Panc1 (cell line): Measurements from ENCODE around the gene CCDC182. TPM values are rescaled to one million over a fixed set of nuclear protein-coding genes. Genes with fewer than 3 reads are reported as not detected.

Source experiments
- ATAC-seq: fragments of 200-7000 bp; cut with Tn5 transposase; 2 replicates; pipeline ENCODE4 v1.9.1; 2020; ENCODE audit warnings: mild to moderate bottlenecking, moderate library complexity
- BruUV-seq: library from RNA; stranded (reverse); fragments of 400-500 nt; replicated peaks from 2 replicates; lab custom pipeline; 2021; lab: Mats Ljungman, UMichigan
- CTCF ChIA-PET: fragments of 300-600 bp; sonication (Branson Sonifier 250); formaldehyde crosslinking; loops from one replicate; lab custom pipeline; 2022; ENCODE audit warnings: antibody characterized with exemption; lab: Charles Lee
- POLR2A ChIA-PET: fragments of 300-600 bp; sonication (Branson Sonifier 250); formaldehyde crosslinking; loops from one replicate; lab custom pipeline; 2022; ENCODE audit warnings: antibody characterized with exemption; lab: Charles Lee
- DNase-seq: peaks from one replicate; pipeline ENCODE4 v3.0.0-alpha.2; 2010; ENCODE audit warnings: low read depth, low spot score
- H3K27ac ChIP-seq: 2 replicates; pipeline ENCODE4 v1.5.1; 2011; ENCODE audit warnings: mild to moderate bottlenecking, low read length, inconsistent platforms
- H3K27me3 ChIP-seq: fragments of 200-500 bp; sonication (Bioruptor generic); 2 replicates; pipeline ENCODE4 v1.6.0; 2014; ENCODE audit warnings: low read length, inconsistent platforms; ENCODE audit not compliant: control insufficient read depth, insufficient read depth
- H3K36me3 ChIP-seq: fragments of 200-500 bp; sonication (Bioruptor generic); 2 replicates; pipeline ENCODE4 v1.5.1; 2014; ENCODE audit warnings: inconsistent platforms, mild to moderate bottlenecking, low read length, moderate library complexity; ENCODE audit not compliant: control insufficient read depth, insufficient read depth
- H3K4me1 ChIP-seq: 2 replicates; pipeline ENCODE4 v1.5.1; 2011; ENCODE audit warnings: inconsistent platforms, mild to moderate bottlenecking, low read length, moderate library complexity; ENCODE audit not compliant: control insufficient read depth, insufficient read depth
- H3K4me3 ChIP-seq, 2 experiments: 2 replicates each; pipeline ENCODE4 v1.5.1; 2011 to 2012; ENCODE audit warnings: low read depth in 2 of 2, low read length in 2 of 2, mild to moderate bottlenecking in 2 of 2, inconsistent platforms in 1 of 2, moderate library complexity in 1 of 2
- H3K9me3 ChIP-seq: fragments of 200-500 bp; sonication (Bioruptor generic); 2 replicates; pipeline ENCODE4 v1.5.1; 2014; ENCODE audit warnings: low read depth, mild to moderate bottlenecking, inconsistent platforms, low read length, moderate library complexity; ENCODE audit not compliant: control insufficient read depth, insufficient read depth
- POLR2AphosphoS5 ChIP-seq: IDR thresholded peaks from 2 replicates; pipeline ENCODE4 v1.6.1; 2012; ENCODE audit warnings: mild to moderate bottlenecking, low read depth, low read length, moderate library complexity
- SIN3A ChIP-seq: IDR thresholded peaks from 2 replicates; pipeline ENCODE4 v1.6.1; 2012; ENCODE audit warnings: low read depth, mild to moderate bottlenecking, low read length, moderate library complexity, borderline replicate concordance; ENCODE audit not compliant: insufficient read depth
- TCF7L2 ChIP-seq: IDR thresholded peaks from 2 replicates; pipeline ENCODE4 v1.6.1; 2011; ENCODE audit warnings: mild to moderate bottlenecking, low read depth, low read length, inconsistent platforms
- in situ Hi-C: cut with HindIII; loops from 2 replicates; pipeline ENCODE4 v1.10.0; 2016; ENCODE audit warnings: low sequenced_read_pairs, low pct_unique_long_range_greater_than_20kb
- intact Hi-C: fragments of 100-400 bp; cut with micrococcal nuclease; formaldehyde crosslinking; loops from one replicate; pipeline ENCODE4 v1.10.0; 2022; ENCODE audit not compliant: unreplicated experiment
- total RNA-seq: library from RNA; stranded (reverse); gene quantifications from one replicate; pipeline ENCODE4 v1.2.1, GENCODE V29; 2021; ENCODE audit not compliant: unreplicated experiment
- TF ChIP-seq, protein P1 (sequence below): fragments of 450-650 bp; IDR thresholded peaks from 2 replicates; pipeline ENCODE4 v1.5.1; 2017; ENCODE audit warnings: mild to moderate bottlenecking
- TF ChIP-seq, protein P2 (sequence below), 2 experiments: IDR thresholded peaks; 2 replicates each; pipeline ENCODE4 v1.6.1; 2011 to 2012; ENCODE audit warnings: low read depth in 2 of 2, control low read depth in 1 of 2, low read length in 1 of 2, mild to moderate bottlenecking in 1 of 2, moderate library complexity in 1 of 2; ENCODE audit not compliant: insufficient read depth in 1 of 2

CCDC182 gene
- total RNA-seq, 1 experiment from 2014 or later = not detected

DNA sequence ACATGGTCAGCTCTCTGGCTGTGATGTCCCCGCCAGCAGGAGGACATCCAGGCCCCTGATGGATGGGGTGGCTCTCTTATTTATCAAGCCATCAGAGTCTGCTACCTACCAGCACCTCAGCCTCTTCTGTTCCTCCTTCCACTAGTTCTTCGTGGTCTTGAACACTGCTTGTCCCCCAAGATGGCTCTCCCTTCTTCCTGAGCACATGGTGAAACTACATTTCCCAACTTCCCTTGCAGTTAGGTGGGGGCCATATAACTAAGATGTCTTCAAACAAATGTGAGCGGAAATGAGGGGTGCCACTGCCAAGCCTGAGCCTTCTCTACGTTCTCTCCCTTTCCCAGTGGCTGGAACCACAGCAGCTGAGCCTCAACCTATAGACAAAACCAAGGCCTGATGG is 29.8 kb upstream of the CCDC182 start:
- Histone ChIP-seq H3K9me3 (no peaks in the 10 kb centered on the region), H3K4me3 (no peak overlapping the region), H3K4me1 (no peaks in the 10 kb centered on the region), H3K27me3 (peaks cover 46% of the 10 kb centered on the region), H3K27ac (no peak overlapping the region), H3K36me3 (no peaks in the 10 kb centered on the region)
- in situ Hi-C loops (no loop called here), intact Hi-C loops (no loop called here)
- no peak for DNase-seq
- CTCF ChIA-PET = interaction anchor here (0.9 kb wide), 1 partner anchor 9 kb away, joined by 3 read pairs; no protein-coding TSS in a partner anchor
- POLR2A ChIA-PET = no interaction called here
- no peak for ATAC-seq
- BruUV-seq = no TSS peak
- TF ChIP-seq, protein P1, sequence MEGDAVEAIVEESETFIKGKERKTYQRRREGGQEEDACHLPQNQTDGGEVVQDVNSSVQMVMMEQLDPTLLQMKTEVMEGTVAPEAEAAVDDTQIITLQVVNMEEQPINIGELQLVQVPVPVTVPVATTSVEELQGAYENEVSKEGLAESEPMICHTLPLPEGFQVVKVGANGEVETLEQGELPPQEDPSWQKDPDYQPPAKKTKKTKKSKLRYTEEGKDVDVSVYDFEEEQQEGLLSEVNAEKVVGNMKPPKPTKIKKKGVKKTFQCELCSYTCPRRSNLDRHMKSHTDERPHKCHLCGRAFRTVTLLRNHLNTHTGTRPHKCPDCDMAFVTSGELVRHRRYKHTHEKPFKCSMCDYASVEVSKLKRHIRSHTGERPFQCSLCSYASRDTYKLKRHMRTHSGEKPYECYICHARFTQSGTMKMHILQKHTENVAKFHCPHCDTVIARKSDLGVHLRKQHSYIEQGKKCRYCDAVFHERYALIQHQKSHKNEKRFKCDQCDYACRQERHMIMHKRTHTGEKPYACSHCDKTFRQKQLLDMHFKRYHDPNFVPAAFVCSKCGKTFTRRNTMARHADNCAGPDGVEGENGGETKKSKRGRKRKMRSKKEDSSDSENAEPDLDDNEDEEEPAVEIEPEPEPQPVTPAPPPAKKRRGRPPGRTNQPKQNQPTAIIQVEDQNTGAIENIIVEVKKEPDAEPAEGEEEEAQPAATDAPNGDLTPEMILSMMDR = no peak
- TF ChIP-seq TCF7L2 (no peak), SIN3A (no peak), POLR2AphosphoS5 (no peak)
- TF ChIP-seq, protein P2, sequence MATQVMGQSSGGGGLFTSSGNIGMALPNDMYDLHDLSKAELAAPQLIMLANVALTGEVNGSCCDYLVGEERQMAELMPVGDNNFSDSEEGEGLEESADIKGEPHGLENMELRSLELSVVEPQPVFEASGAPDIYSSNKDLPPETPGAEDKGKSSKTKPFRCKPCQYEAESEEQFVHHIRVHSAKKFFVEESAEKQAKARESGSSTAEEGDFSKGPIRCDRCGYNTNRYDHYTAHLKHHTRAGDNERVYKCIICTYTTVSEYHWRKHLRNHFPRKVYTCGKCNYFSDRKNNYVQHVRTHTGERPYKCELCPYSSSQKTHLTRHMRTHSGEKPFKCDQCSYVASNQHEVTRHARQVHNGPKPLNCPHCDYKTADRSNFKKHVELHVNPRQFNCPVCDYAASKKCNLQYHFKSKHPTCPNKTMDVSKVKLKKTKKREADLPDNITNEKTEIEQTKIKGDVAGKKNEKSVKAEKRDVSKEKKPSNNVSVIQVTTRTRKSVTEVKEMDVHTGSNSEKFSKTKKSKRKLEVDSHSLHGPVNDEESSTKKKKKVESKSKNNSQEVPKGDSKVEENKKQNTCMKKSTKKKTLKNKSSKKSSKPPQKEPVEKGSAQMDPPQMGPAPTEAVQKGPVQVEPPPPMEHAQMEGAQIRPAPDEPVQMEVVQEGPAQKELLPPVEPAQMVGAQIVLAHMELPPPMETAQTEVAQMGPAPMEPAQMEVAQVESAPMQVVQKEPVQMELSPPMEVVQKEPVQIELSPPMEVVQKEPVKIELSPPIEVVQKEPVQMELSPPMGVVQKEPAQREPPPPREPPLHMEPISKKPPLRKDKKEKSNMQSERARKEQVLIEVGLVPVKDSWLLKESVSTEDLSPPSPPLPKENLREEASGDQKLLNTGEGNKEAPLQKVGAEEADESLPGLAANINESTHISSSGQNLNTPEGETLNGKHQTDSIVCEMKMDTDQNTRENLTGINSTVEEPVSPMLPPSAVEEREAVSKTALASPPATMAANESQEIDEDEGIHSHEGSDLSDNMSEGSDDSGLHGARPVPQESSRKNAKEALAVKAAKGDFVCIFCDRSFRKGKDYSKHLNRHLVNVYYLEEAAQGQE (IDR thresholded peaks at IDR 0.05; ENCODE audit: insufficient read depth in 1 of 2, low read depth in 2 of 2, low read length in 1 of 2) = no peak

DNA sequence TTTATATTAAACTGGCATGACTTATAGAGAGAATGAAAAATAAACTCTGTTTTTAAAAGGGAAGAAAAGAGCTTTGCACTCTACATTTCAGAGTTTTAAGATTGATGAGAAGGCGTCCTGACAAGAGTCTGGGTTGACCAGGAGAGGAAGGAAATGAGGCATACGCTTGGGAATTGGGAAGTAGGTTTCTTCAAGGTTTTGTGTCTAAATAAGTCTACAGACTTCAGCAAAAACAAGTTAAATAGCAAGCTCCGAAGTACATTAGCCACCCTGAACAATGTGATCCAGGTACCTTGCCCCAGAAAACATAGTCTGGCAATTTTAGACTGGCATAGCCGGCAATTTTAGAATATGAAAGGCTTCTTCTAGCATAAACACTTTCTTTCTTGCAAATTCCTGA is 28.5 kb upstream of the CCDC182 start:
- DNase-seq (no peak), ATAC-seq (no peak)
- H3K9me3 ChIP-seq = no peaks in the 10 kb centered on the region
- H3K36me3 ChIP-seq = no peaks in the 10 kb centered on the region
- in situ Hi-C loops (no loop called here), intact Hi-C loops (no loop called here)
- no peak for TF ChIP-seq POLR2AphosphoS5
- POLR2A ChIA-PET = interaction anchor here (0.7 kb wide), 1 partner anchor 17 kb away, joined by 3 read pairs; no protein-coding TSS in a partner anchor
- H3K27ac ChIP-seq = no peak overlapping the region
- H3K4me3 ChIP-seq = no peak overlapping the region
- no peaks in the 10 kb centered on the region for H3K4me1 ChIP-seq
- BruUV-seq = no TSS peak
- peaks cover 50% of the 10 kb centered on the region for H3K27me3 ChIP-seq
- CTCF ChIA-PET = interaction anchor here (0.6 kb wide), 1 partner anchor 51 kb away, joined by 10 read pairs; no protein-coding TSS in a partner anchor

DNA sequence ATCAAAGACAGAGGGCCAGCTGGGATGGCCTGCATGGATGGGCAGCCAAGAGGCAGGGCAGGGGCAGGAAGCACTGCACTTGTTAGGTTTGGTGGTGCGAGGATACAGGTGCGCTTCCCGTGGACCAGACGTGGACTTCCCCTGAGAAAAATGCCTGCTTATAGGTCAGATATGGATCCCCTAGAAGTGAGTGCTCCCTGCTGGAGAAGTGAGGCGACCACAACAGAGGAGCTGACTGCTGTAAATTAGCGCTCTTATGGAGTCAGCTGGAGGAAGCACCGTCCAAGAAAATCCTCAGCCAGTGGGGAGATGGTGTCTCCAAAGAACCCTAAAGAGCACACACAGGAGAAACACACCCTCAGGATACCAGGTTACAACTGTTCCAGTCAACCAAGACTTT is 27.7 kb upstream of the CCDC182 start:
- Histone ChIP-seq H3K4me1 (no peaks in the 10 kb centered on the region), H3K4me3 (no peak overlapping the region), H3K27ac (no peak overlapping the region), H3K36me3 (no peaks in the 10 kb centered on the region), H3K27me3 (peaks cover 50% of the 10 kb centered on the region), H3K9me3 (no peaks in the 10 kb centered on the region)
- ChIA-PET POLR2A (no interaction called here), CTCF (no interaction called here)
- in situ Hi-C loops = no loop called here
- ATAC-seq (peak; percentile 26; the same call in 1 of the 2 replicates), DNase-seq (no peak)
- TF ChIP-seq TCF7L2 = no peak
- TF ChIP-seq, protein P2 (IDR thresholded peaks at IDR 0.05; ENCODE audit: insufficient read depth in 1 of 2, low read depth in 2 of 2, low read length in 1 of 2) = no peak
- TF ChIP-seq, protein P1 = no peak
- TF ChIP-seq SIN3A = no peak
- no peak for TF ChIP-seq POLR2AphosphoS5
- intact Hi-C loops = no loop called here
- BruUV-seq = no TSS peak
